GM12892 (cell line): ENCODE results near the gene LYRM4. TPM values are rescaled to one million over a fixed set of nuclear protein-coding genes. Genes with fewer than 3 reads are reported as not detected.

Experiments
- DNase-seq: peaks from one replicate; pipeline ENCODE4 v3.0.0; 2011; ENCODE audit not compliant: insufficient read length
- FAIRE-seq: peaks from 2 replicates; lab custom pipeline; 2011; peaks lifted over from hg19 to GRCh38; lab: Jason Lieb, UNC
- POLR2A ChIP-seq: IDR thresholded peaks from 2 replicates; pipeline ENCODE4 v1.6.1; 2011; ENCODE audit warnings: low read depth, low read length, control low read depth
- POLR2AphosphoS5 ChIP-seq: IDR thresholded peaks from 2 replicates; pipeline ENCODE4 v1.6.1; 2011; ENCODE audit warnings: low read depth, low read length, control low read depth
- TAF1 ChIP-seq: IDR thresholded peaks from 2 replicates; pipeline ENCODE4 v1.6.1; 2011; ENCODE audit warnings: low read depth, mild to moderate bottlenecking, control low read depth, low read length, borderline replicate concordance
- polyA plus RNA-seq: library from polyadenylated mRNA; unstranded; fragments of >200 nt; gene quantifications from one replicate; pipeline ENCODE4 v1.2.1, GENCODE V29; 2012; ENCODE audit warnings: missing spikeins, inconsistent platforms; ENCODE audit not compliant: missing spikeins

The LYRM4 gene
- polyA plus RNA-seq = 56.5 TPM

GRCh38 chr6:5260661-5261544 lies at the start of gene LYRM4, which contains the start of gene FARS2:
Gene LYRM4, minus strand, starts transcription at chr6:5260950. Its CDS starts 217 bp downstream, at chr6:5260733.
Gene FARS2, plus strand, starts transcription at chr6:5261513.
- TF ChIP-seq POLR2A (peak; percentile 59), TAF1 (peak; percentile 76; the same call in 1 of the 2 replicates), POLR2AphosphoS5 (peak; percentile 59; the same call in 1 of the 2 replicates)
- FAIRE-seq = peak; percentile 87
- DNase-seq = peak; percentile 76

GRCh38 chr6:5308066-5308465 lies 47.3 kb upstream of the LYRM4 start:
- FAIRE-seq = no peak
- no peak for TF ChIP-seq POLR2AphosphoS5
- no peak for TF ChIP-seq POLR2A
- TF ChIP-seq TAF1 = no peak
- DNase-seq = no peak

GRCh38 chr6:5307058-5307457 lies 46.3 kb upstream of the LYRM4 start:
- no peak for TF ChIP-seq POLR2AphosphoS5
- TF ChIP-seq TAF1 = no peak
- no peak for TF ChIP-seq POLR2A
- FAIRE-seq (no peak), DNase-seq (no peak)

- TF ChIP-seq POLR2A = no peak
- no peak for TF ChIP-seq TAF1
- TF ChIP-seq POLR2AphosphoS5 = no peak
- FAIRE-seq = no peak
- DNase-seq = no peak
Measured at GRCh38 chr6:5305968-5306626, 45.3 kb upstream of the LYRM4 start.

- TF ChIP-seq POLR2A = no peak
- no peak for TF ChIP-seq POLR2AphosphoS5
- TF ChIP-seq TAF1 = no peak
- no peak for FAIRE-seq
- no peak for DNase-seq
Measured at GRCh38 chr6:5303682-5304081, 42.9 kb upstream of the LYRM4 start.

- peak; percentile 91 for FAIRE-seq
- DNase-seq = peak; percentile 33
- TF ChIP-seq TAF1 (no peak), POLR2A (no peak), POLR2AphosphoS5 (no peak; the same call in 1 of the 2 replicates)
Measured at GRCh38 chr6:5302995-5303622, 42.4 kb upstream of the LYRM4 start.

GRCh38 chr6:5302220-5302946 lies 41.6 kb upstream of the LYRM4 start:
- DNase-seq (peak; percentile 21), FAIRE-seq (peak; percentile 93)
- peak; percentile 48 for TF ChIP-seq POLR2AphosphoS5
- no peak for TF ChIP-seq TAF1
- TF ChIP-seq POLR2A = peak; percentile 52

GRCh38 chr6:5300206-5300764 lies 39.5 kb upstream of the LYRM4 start:
- no peak for FAIRE-seq
- TF ChIP-seq POLR2A (no peak), TAF1 (no peak), POLR2AphosphoS5 (no peak)
- no peak for DNase-seq

GRCh38 chr6:5295623-5296022 lies 34.9 kb upstream of the LYRM4 start:
- DNase-seq = no peak
- no peak for FAIRE-seq
- TF ChIP-seq TAF1 (no peak), POLR2AphosphoS5 (no peak)

- DNase-seq = no peak
- no peak for FAIRE-seq
- TF ChIP-seq POLR2AphosphoS5 (no peak), POLR2A (no peak), TAF1 (no peak)
Measured at GRCh38 chr6:5294392-5295211, 33.9 kb upstream of the LYRM4 start.
